Neuronal stem cell (in vitro differentiated cells): ENCODE results near the gene OR51Q1.

Experiments
- DNase-seq: peaks from one replicate; pipeline ENCODE4 v3.0.0-alpha.2; 2013; ENCODE audit warnings: low spot score
- H2AFZ ChIP-seq: one replicate; pipeline ENCODE4 v1.6.1; 2013; ENCODE audit warnings: mild to moderate bottlenecking, low read length, inconsistent platforms
- H2AK5ac ChIP-seq: 2 replicates; pipeline ENCODE4 v1.6.1; 2013; ENCODE audit warnings: low read depth, mild to moderate bottlenecking, inconsistent platforms, low read length, moderate library complexity, mixed read lengths
- H2BK120ac ChIP-seq: 2 replicates; pipeline ENCODE4 v1.6.1; 2013; ENCODE audit warnings: low read depth, mild to moderate bottlenecking, inconsistent platforms, low read length, moderate library complexity, mixed read lengths
- H2BK12ac ChIP-seq: one replicate; pipeline ENCODE4 v1.6.1; 2013; ENCODE audit warnings: low read length, inconsistent platforms
- H2BK15ac ChIP-seq: 2 replicates; pipeline ENCODE4 v1.6.1; 2013; ENCODE audit warnings: mild to moderate bottlenecking, low read length, inconsistent platforms, mixed read lengths
- H2BK5ac ChIP-seq: one replicate; pipeline ENCODE4 v1.6.1; 2013; ENCODE audit warnings: inconsistent platforms, mild to moderate bottlenecking, low read length, moderate library complexity
- H3K14ac ChIP-seq: one replicate; pipeline ENCODE4 v1.6.1; 2013; ENCODE audit warnings: low read length, inconsistent platforms
- H3K18ac ChIP-seq: 2 replicates; pipeline ENCODE4 v1.6.1; 2013; ENCODE audit warnings: low read length, inconsistent platforms
- H3K23ac ChIP-seq: 2 replicates; pipeline ENCODE4 v1.6.1; 2013; ENCODE audit warnings: low read depth, mild to moderate bottlenecking, mixed read lengths, low read length, inconsistent platforms; ENCODE audit not compliant: poor library complexity
- H3K27ac ChIP-seq: replicated peaks from 3 replicates; pipeline ENCODE4 v1.5.1; 2013; ENCODE audit warnings: low read length, inconsistent platforms
- H3K27me3 ChIP-seq, 3 experiments: 2 replicates each; pipeline ENCODE4 v1.6.1; 2013; ENCODE audit warnings: low read length in 3 of 3, mild to moderate bottlenecking in 2 of 3, inconsistent platforms in 1 of 3, low read depth in 1 of 3, mixed read lengths in 1 of 3, moderate library complexity in 1 of 3; ENCODE audit not compliant: control insufficient read depth in 3 of 3, insufficient read depth in 3 of 3
- H3K36me3 ChIP-seq, 2 donors: replicated peaks in 1 of 2; 2 replicates each; pipeline ENCODE4 v1.6.1; 2013; ENCODE audit warnings: low read length in 2 of 2; ENCODE audit not compliant: control insufficient read depth in 2 of 2, insufficient read depth in 2 of 2
- H3K4ac ChIP-seq: 2 replicates; pipeline ENCODE4 v1.6.1; 2013; ENCODE audit warnings: inconsistent platforms, mild to moderate bottlenecking, low read length, moderate library complexity
- H3K4me1 ChIP-seq, 2 donors: 1 replicate in 1 of 2; 2 replicates in 1 of 2; pipeline ENCODE4 v1.6.1; 2013; ENCODE audit warnings: low read length in 2 of 2, low read depth in 1 of 2; ENCODE audit not compliant: control insufficient read depth in 2 of 2, insufficient read depth in 1 of 2
- H3K4me2 ChIP-seq: one replicate; pipeline ENCODE4 v1.6.1; 2013; ENCODE audit warnings: mild to moderate bottlenecking, low read length, inconsistent platforms; ENCODE audit not compliant: insufficient read depth, poor library complexity, severe bottlenecking
- H3K4me3 ChIP-seq, 2 donors: 2 replicates each; pipeline ENCODE4 v1.5.1; 2013; ENCODE audit warnings: low read length in 2 of 2, mild to moderate bottlenecking in 2 of 2, inconsistent platforms in 1 of 2, moderate library complexity in 1 of 2
- H3K79me1 ChIP-seq: one replicate; pipeline ENCODE4 v1.6.1; 2013; ENCODE audit warnings: low read depth, mild to moderate bottlenecking, inconsistent platforms, low read length, moderate library complexity
- H3K9ac ChIP-seq: one replicate; pipeline ENCODE4 v1.6.1; 2013; ENCODE audit warnings: mild to moderate bottlenecking, low read depth, low read length, inconsistent platforms; ENCODE audit not compliant: poor library complexity
- H3K9me3 ChIP-seq, 2 donors: replicated peaks in 1 of 2; 2 replicates each; pipeline versions ENCODE3 to v1.6.1; 2013; ENCODE audit warnings: low read length in 2 of 2, mild to moderate bottlenecking in 2 of 2, inconsistent platforms in 1 of 2, low read depth in 1 of 2, mixed read lengths in 1 of 2, moderate library complexity in 1 of 2; ENCODE audit not compliant: control insufficient read depth in 2 of 2, insufficient read depth in 1 of 2
- H4K8ac ChIP-seq: one replicate; pipeline ENCODE4 v1.6.1; 2013; ENCODE audit warnings: low read depth, mild to moderate bottlenecking, inconsistent platforms, low read length, moderate library complexity
- H4K91ac ChIP-seq: one replicate; pipeline ENCODE4 v1.6.1; 2013; ENCODE audit warnings: low read length, low read depth, mild to moderate bottlenecking, inconsistent platforms; ENCODE audit not compliant: poor library complexity
- WGBS, 2 donors: extraction: QIAGEN DNeasy Blood & Tissue Kit; methylation state at CpG; one replicate each; pipeline ENCODE4 v1.1.7; 2013; ENCODE audit warnings: missing lambda C conversion rate in 2 of 2, mixed read lengths in 1 of 2; ENCODE audit not compliant: insufficient read length in 2 of 2, insufficient replicate concordance in 1 of 2; ENCODE audit errors: extremely low coverage in 2 of 2; 5-methylcytosine and 5-hydroxymethylcytosine counted together

OR51Q1 gene

DNA sequence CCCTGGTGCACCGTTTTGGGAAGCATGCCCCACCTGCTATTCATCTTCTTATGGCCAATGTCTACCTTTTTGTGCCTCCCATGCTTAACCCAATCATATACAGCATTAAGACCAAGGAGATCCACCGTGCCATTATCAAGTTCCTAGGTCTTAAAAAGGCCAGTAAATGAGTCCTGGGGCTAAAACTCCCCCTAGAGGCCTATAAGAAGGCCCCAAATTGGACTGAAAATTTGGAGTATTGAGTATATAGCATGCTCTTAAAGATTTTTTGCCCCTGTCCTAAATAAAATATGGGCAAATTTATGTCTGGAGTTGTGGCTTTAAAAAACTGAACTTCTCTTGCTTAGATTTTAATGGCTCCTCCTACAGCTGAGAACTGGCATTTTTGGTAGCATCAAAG is 31.7 kb upstream of the OR51Q1 start:
- Histone ChIP-seq H3K36me3 (no peaks in the 10 kb centered on the region), H3K14ac (no peak overlapping the region), H3K9ac (no peak overlapping the region), H2BK12ac (no peak overlapping the region), H3K27me3 (no peaks in the 10 kb centered on the region), H3K9me3 (no peaks in the 10 kb centered on the region), H3K4me3 (no peak overlapping the region), H3K27ac (no peak overlapping the region), H4K8ac (no peak overlapping the region), H3K4me2 (no peak overlapping the region), H3K4me1 (no peaks in the 10 kb centered on the region), H3K18ac (no peak overlapping the region), H2BK120ac (no peak overlapping the region), H2AFZ (no peak overlapping the region), H3K23ac (no peak overlapping the region), H3K79me1 (no peaks in the 10 kb centered on the region), H2BK5ac (no peak overlapping the region), H4K91ac (no peak overlapping the region), H2AK5ac (no peak overlapping the region), H3K4ac (no peak overlapping the region), H2BK15ac (no peak overlapping the region)
- no CpG with 5 or more reads among the region's 2 CpGs for WGBS, 2 donors
- no peak for DNase-seq

DNA sequence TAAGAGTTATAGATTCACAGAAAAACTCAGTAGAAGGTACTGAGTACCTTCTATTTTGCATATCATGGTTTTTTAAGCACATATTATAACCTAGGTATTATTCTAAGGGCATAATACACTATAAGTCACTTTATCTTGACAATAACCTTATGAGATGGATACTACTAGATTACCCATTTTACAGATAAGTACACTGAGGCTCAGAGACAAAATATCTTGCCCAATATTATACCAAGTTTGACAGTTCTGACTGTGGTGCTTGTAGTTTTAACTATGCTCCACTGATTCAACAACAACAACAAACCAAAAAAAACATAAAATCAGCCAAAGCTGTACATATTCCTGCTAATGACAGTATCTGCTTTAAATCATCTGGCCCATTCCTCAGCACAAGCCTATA is 27.8 kb upstream of the OR51Q1 start:
- no peaks in the 10 kb centered on the region for H3K27me3 ChIP-seq
- DNase-seq = no peak
- H3K18ac ChIP-seq = no peak overlapping the region
- no peak overlapping the region for H2AFZ ChIP-seq
- H3K4ac ChIP-seq = no peak overlapping the region
- H3K4me1 ChIP-seq = no peaks in the 10 kb centered on the region
- H3K23ac ChIP-seq = no peak overlapping the region
- H2BK120ac ChIP-seq = no peak overlapping the region
- no peak overlapping the region for H2BK5ac ChIP-seq
- H3K27ac ChIP-seq = no peak overlapping the region
- no peaks in the 10 kb centered on the region for H3K36me3 ChIP-seq
- H3K9me3 ChIP-seq = no peaks in the 10 kb centered on the region
- no peak overlapping the region for H2BK15ac ChIP-seq
- H4K8ac ChIP-seq = no peak overlapping the region
- H3K14ac ChIP-seq = no peak overlapping the region
- H3K4me2 ChIP-seq = no peak overlapping the region
- no peak overlapping the region for H3K9ac ChIP-seq
- H4K91ac ChIP-seq = no peak overlapping the region
- H3K79me1 ChIP-seq = no peaks in the 10 kb centered on the region
- H2BK12ac ChIP-seq = no peak overlapping the region
- no peak overlapping the region for H3K4me3 ChIP-seq
- no peak overlapping the region for H2AK5ac ChIP-seq

GRCh38 chr11:5398936-5399335 is 23.0 kb upstream of the OR51Q1 start:
- Histone ChIP-seq H3K79me1 (no peaks in the 10 kb centered on the region), H3K14ac (no peak overlapping the region), H3K36me3 (no peaks in the 10 kb centered on the region), H4K91ac (no peak overlapping the region), H3K27me3 (no peaks in the 10 kb centered on the region), H3K4me1 (no peaks in the 10 kb centered on the region), H3K23ac (no peak overlapping the region), H4K8ac (no peak overlapping the region), H2AK5ac (no peak overlapping the region), H3K4me3 (no peak overlapping the region), H2BK12ac (no peak overlapping the region), H2BK5ac (no peak overlapping the region), H3K9me3 (peaks cover 0 to 1% of the 10 kb centered on the region in 2 donors), H2AFZ (no peak overlapping the region), H3K4ac (no peak overlapping the region), H2BK120ac (no peak overlapping the region), H2BK15ac (no peak overlapping the region), H3K4me2 (no peak overlapping the region), H3K9ac (no peak overlapping the region), H3K18ac (no peak overlapping the region), H3K27ac (no peak overlapping the region)
- DNase-seq = no peak

DNA sequence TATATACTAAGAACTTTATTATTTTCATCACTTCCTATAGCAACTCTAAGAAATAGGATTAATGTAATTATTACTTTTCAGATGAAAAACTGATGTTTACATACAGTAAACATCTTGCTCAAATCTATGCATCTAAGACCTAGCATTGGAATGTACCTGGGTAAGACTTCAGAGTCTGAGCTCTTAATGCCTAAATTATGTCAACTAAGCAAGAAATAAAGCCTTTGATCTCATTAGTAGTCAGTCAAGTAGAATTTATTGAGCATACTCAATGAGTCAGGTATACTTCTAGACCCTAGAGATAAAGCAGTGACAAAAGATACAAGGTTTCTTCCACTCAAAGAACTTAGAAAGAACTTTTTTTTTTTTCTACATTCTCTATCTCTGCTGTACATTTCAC is 16.7 kb upstream of the OR51Q1 start:
- Histone ChIP-seq H3K9ac (no peak overlapping the region), H3K4ac (no peak overlapping the region), H3K36me3 (no peaks in the 10 kb centered on the region), H2BK12ac (no peak overlapping the region), H2BK15ac (no peak overlapping the region), H3K23ac (no peak overlapping the region), H3K27ac (no peak overlapping the region), H4K91ac (no peak overlapping the region), H3K4me1 (no peaks in the 10 kb centered on the region), H3K4me2 (no peak overlapping the region), H3K27me3 (no peaks in the 10 kb centered on the region), H3K9me3 (peaks cover 0 to 1% of the 10 kb centered on the region in 2 donors), H2AK5ac (no peak overlapping the region), H2BK120ac (no peak overlapping the region), H3K79me1 (no peaks in the 10 kb centered on the region), H4K8ac (no peak overlapping the region), H2AFZ (no peak overlapping the region), H3K18ac (no peak overlapping the region), H3K4me3 (no peak overlapping the region), H3K14ac (no peak overlapping the region), H2BK5ac (no peak overlapping the region)
- DNase-seq = no peak
